IPS-20b (cell line): ENCODE results near the gene SENP7.

Experiments
- H3K27ac ChIP-seq: one replicate; pipeline ENCODE4 v1.5.1; 2013; ENCODE audit warnings: low read length
- H3K27me3 ChIP-seq: 2 replicates; pipeline ENCODE4 v1.6.1; 2013; ENCODE audit warnings: mild to moderate bottlenecking, low read length, inconsistent platforms; ENCODE audit not compliant: insufficient read depth
- H3K36me3 ChIP-seq: 2 replicates; pipeline ENCODE4 v1.6.1; 2013; ENCODE audit warnings: low read depth, mild to moderate bottlenecking, inconsistent platforms, low read length, moderate library complexity; ENCODE audit not compliant: insufficient read depth
- H3K4me1 ChIP-seq: 2 replicates; pipeline ENCODE4 v1.6.1; 2013; ENCODE audit warnings: mild to moderate bottlenecking, control low read depth, inconsistent platforms, low read length, moderate library complexity; ENCODE audit not compliant: insufficient read depth
- H3K4me3 ChIP-seq: 2 replicates; pipeline ENCODE4 v1.5.1; 2013; ENCODE audit warnings: mild to moderate bottlenecking, low read length, inconsistent platforms
- H3K9ac ChIP-seq: 2 replicates; pipeline ENCODE4 v1.6.1; 2013; ENCODE audit warnings: low read depth, mild to moderate bottlenecking, inconsistent platforms, low read length, moderate library complexity
- H3K9me3 ChIP-seq: 2 replicates; pipeline ENCODE4 v1.6.1; 2013; ENCODE audit warnings: mild to moderate bottlenecking, low read depth, low read length, inconsistent platforms; ENCODE audit not compliant: insufficient read depth

The SENP7 gene

DNA sequence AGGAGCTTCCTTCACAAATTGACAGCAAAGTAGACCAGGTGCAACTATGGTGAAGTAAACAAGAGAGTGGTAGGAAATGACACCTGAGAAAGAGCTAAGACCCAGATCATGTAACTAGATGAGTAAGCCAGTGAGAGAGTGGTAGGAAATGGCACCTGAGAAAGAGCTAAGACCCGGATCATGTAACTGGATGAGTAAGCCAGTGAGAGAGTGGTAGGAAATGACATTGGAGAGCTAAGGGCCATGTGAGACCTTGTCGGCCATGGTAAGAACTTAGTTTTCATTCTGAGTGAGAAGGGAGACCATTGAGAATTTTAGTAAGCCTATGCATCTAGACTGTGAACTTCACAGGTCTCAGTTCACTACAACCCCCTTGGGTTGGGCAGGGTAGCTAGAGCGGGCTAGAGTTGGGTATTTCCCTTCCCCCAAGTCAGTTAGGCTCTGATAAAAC lies 5.4 kb upstream of the SENP7 start:
- no peak overlapping the region for H3K9ac ChIP-seq
- no peaks in the 10 kb centered on the region for H3K9me3 ChIP-seq
- H3K4me1 ChIP-seq: peaks cover 5% of the 10 kb centered on the region
- no peak overlapping the region for H3K4me3 ChIP-seq
- no peak overlapping the region for H3K27ac ChIP-seq
- peaks cover 3% of the 10 kb centered on the region; the same call in 1 of the 2 replicates for H3K27me3 ChIP-seq
- no peaks in the 10 kb centered on the region for H3K36me3 ChIP-seq

DNA sequence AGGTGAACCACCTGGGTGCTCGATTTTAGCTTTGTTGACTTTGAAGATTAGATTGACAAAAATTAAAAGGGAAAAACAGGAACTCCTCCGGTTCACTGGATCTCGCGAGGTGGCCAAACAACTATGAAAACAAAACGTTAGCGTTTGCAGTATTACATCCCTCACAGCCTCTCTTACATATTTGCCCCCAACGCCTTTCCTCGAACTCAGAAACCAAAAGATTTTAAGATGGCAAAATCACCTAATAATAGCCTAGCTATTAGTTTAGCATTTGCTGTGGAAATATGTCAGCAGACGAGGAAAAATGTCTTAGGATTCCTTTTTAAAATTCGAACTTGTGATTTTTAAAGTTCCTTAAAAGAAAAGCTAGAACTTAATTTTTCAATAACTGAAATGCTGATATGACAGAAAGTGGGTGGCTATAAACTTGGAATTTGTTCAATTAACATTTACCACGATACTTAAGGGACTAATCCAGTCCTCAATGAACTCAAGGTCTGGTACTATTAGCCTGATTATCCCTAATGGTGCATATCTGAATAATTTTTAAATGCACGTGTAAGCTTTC lies 491 bp upstream of the SENP7 start:
- Histone ChIP-seq H3K27ac (peak overlapping the region; percentile 86), H3K4me3 (peak overlapping the region; percentile 62), H3K27me3 (peaks cover 3% of the 10 kb centered on the region; the same call in 1 of the 2 replicates), H3K4me1 (no peaks in the 10 kb centered on the region; the same call in none of the 2 replicates), H3K36me3 (no peaks in the 10 kb centered on the region), H3K9ac (peak overlapping the region; percentile 74; the same call in 1 of the 2 replicates), H3K9me3 (no peaks in the 10 kb centered on the region)

DNA sequence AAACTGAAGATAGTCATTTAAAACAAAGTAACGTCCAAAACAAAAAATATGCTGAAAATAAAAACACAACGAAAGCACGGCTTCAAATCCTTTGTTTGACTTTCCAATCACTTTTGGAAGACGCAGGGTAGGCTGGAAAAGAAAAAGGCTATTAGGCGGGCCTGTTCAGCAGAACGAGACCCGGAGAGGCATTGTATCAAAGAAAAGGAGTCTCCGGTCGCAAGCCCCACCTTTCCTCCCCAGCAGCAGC lies 691 bp downstream of the SENP7 start:
- Histone ChIP-seq H3K4me3 (peak overlapping the region; percentile 62), H3K27me3 (peaks cover 3% of the 10 kb centered on the region; the same call in 1 of the 2 replicates), H3K27ac (peak overlapping the region; percentile 16)

DNA sequence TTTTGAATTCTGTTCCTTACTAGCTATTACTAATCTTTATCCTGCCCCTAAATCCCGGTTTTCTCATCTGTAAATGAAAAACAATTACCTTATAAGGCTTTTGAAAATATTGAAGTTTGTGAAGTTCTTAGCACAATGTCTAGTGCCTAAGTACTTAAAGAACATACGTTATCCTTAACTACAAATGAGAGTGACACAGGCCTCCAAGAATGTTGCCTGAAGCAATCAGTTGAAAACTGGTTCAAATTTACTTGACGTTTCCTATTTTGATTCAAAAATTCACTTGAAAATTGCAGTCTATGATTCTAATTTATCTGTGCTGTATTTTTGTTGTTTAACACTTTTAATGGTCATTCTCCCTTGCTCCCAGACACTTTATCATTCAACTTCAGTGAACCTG lies 3.2 kb downstream of the SENP7 start:
- H3K9me3 ChIP-seq: no peaks in the 10 kb centered on the region
- no peak overlapping the region for H3K27ac ChIP-seq
- no peak overlapping the region for H3K4me3 ChIP-seq
- no peak overlapping the region for H3K9ac ChIP-seq
- no peaks in the 10 kb centered on the region for H3K36me3 ChIP-seq
- no peaks in the 10 kb centered on the region for H3K27me3 ChIP-seq
- H3K4me1 ChIP-seq: no peaks in the 10 kb centered on the region; the same call in none of the 2 replicates

More for the DNA sequence above, 691 bp downstream of the SENP7 start:
- Histone ChIP-seq H3K9me3 (no peaks in the 10 kb centered on the region), H3K4me1 (no peaks in the 10 kb centered on the region; the same call in none of the 2 replicates), H3K9ac (peak overlapping the region; percentile 74; the same call in 1 of the 2 replicates), H3K36me3 (no peaks in the 10 kb centered on the region)

DNA sequence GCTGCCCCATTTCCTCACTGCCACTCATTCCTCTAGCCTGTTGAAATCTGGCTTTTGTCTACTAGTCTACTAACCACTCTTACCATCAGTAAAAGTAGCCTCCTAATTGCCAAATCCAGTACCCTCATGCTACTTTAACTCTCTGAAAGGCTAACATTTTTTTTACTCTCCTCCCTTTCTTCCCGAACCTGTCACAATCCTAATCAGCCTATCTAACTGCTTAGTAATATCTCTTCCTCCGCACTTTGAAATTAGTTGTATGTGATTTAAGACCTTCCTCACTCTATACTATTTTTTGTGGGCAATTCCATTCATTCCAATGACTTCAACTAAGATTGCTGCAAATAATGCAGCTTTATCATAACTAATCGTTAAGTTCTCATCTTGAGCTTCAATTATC lies 3.7 kb downstream of the SENP7 start:
- no peak overlapping the region for H3K4me3 ChIP-seq
- H3K27ac ChIP-seq: no peak overlapping the region
- H3K9me3 ChIP-seq: no peaks in the 10 kb centered on the region
- H3K9ac ChIP-seq: no peak overlapping the region
- no peaks in the 10 kb centered on the region for H3K36me3 ChIP-seq
- no peaks in the 10 kb centered on the region for H3K27me3 ChIP-seq
- H3K4me1 ChIP-seq: no peaks in the 10 kb centered on the region; the same call in none of the 2 replicates

DNA sequence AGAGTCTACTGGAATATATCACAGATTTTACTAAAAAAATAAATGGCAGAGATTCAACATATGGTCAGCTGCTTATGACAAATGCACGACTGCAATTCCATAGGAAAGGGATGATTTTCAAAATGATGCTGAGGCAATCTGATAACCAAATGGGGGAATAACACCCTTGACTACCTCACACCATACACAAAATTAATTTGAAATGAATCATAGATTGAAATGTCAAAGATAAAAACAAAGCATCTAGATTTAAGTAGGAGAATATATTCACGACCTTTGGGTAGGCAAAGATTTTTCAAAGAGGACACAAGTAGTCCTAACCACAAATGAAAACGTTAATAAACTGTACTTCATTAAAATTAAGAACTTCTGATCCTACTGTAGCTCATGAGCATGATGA lies 11.2 kb downstream of the SENP7 start:
- Histone ChIP-seq H3K4me3 (no peak overlapping the region), H3K4me1 (0 out of 2 replicates have a peak, but pooled peaks cover 2% of the 10 kb centered on the region), H3K27ac (no peak overlapping the region), H3K9ac (no peak overlapping the region), H3K36me3 (no peaks in the 10 kb centered on the region), H3K9me3 (no peaks in the 10 kb centered on the region), H3K27me3 (no peaks in the 10 kb centered on the region)

DNA sequence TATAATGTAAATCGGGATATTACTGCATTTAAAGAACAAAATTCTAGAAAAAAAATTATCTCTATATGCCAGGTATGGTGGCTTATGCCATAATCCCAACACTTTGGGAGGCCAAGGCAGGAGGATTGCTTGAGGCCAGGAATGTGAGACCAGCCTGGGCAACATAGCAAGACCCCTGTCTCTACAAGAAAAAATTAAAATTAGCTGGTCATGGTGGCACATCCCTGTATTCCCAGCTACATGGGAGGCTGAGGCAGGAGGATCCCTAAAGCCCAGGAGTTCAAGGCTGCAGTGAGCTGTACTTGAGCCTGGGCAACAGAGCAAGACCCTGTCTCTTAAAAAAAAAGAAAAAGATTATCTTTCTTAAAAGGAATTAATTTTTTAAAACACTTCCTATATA lies 12.8 kb downstream of the SENP7 start:
- Histone ChIP-seq H3K9me3 (no peaks in the 10 kb centered on the region), H3K4me3 (no peak overlapping the region), H3K9ac (no peak overlapping the region), H3K27ac (no peak overlapping the region), H3K27me3 (no peaks in the 10 kb centered on the region), H3K4me1 (0 out of 2 replicates have a peak, but pooled peaks cover 2% of the 10 kb centered on the region), H3K36me3 (no peaks in the 10 kb centered on the region)

DNA sequence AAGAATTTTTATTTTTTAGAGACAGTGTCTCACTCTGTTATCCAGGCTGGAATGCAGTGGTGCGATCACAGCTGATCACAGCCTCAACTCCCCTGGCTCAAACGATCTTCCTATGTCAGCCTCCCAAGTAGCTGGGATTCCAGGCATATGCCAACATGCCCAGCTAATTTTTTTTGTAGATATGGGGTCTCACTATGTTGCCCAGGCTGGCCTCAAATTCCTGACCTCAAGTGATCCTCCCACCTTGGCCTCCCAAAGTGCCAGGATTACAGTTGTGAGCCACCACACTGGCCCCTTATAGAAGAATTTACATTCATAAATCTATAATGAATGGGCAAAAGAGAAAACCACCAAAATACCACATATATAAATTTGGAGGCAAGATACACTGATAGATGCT lies 15.2 kb downstream of the SENP7 start:
- no peaks in the 10 kb centered on the region for H3K27me3 ChIP-seq
- no peak overlapping the region for H3K9ac ChIP-seq
- H3K4me1 ChIP-seq: 0 out of 2 replicates have a peak, but pooled peaks cover 2% of the 10 kb centered on the region
- H3K4me3 ChIP-seq: no peak overlapping the region
- H3K36me3 ChIP-seq: no peaks in the 10 kb centered on the region
- no peak overlapping the region for H3K27ac ChIP-seq
- no peaks in the 10 kb centered on the region for H3K9me3 ChIP-seq

DNA sequence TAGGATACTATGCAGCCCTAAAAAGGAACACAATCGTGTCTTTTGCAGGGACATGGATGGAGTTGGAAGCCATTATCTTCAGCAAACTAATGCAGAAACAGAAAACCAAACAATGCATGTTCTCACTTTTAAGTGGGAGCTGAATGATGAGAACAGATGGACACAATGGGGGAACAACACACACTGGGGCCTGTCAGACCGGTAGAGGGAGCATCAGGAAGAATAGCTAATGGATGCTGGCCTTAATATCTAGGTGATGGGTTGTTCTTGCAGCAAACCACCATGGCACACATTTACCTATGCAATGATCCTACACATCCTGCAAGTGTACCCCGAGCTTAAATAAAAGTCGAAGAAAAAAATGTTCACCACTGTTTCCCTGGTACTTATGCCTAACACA lies 17.5 kb downstream of the SENP7 start:
- Histone ChIP-seq H3K27ac (no peak overlapping the region), H3K9ac (no peak overlapping the region), H3K4me1 (0 out of 2 replicates have a peak, but pooled peaks cover 2% of the 10 kb centered on the region), H3K27me3 (no peaks in the 10 kb centered on the region), H3K4me3 (no peak overlapping the region), H3K9me3 (no peaks in the 10 kb centered on the region), H3K36me3 (no peaks in the 10 kb centered on the region)

DNA sequence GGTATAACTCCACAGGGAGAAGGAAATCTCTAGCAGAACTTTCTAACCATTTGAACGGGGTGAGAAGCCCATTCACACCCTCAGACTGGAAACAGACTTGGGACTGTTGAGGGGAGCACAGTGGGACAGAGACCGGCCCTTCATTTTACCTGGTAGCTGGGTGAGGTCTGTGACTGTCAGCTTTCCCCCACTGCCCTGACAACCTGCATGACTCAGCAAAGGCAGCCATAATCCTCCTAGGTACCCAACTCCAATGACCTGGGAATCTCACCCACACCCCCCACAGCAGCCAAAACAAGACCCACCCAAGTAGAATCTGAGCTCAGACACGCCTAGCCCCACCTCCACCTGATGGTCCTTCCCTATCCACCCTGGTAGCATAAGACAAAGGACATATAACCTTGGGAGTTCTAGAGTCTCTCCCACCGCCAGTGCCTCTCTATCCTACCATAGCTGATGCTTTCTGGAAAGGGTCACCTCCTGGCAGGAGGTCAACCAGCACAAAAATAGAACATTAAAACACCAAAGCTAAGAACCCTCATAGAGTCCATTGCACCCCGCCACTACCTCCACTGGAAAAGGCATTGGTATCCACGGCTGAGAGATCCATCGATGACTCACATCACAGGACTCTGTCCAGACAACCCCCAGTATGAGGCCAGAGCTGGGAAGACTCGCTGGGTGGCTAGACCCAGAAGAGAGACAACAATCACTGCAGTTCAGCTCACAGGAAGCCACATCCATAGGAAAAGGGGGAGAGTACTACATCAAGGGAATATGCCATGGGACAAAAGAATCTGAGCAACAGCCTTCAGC lies 28.0 kb downstream of the SENP7 start:
- no peaks in the 10 kb centered on the region for H3K4me1 ChIP-seq
- H3K27ac ChIP-seq: no peak overlapping the region
- no peak overlapping the region for H3K9ac ChIP-seq
- no peaks in the 10 kb centered on the region for H3K27me3 ChIP-seq
- no peaks in the 10 kb centered on the region for H3K9me3 ChIP-seq
- H3K4me3 ChIP-seq: no peak overlapping the region
- H3K36me3 ChIP-seq: no peaks in the 10 kb centered on the region

DNA sequence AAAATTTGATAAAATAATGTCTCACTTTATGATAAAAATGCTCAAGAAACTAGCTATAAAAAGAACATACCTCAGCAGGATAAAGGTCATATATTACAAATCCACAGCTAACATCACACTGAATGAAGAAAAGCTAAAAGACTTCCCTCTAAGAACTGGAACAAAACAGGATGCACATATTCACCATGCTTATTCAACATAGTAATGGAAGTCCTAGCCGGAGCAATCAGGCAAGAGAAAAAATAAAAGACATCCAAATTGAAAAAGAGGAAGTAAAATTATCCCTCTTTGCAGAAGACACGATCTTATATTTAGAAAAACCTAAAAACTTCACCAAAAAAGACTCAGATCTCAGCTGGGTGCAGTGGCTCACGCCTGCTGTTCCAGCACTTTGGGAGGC lies 34.0 kb downstream of the SENP7 start:
- no peaks in the 10 kb centered on the region for H3K4me1 ChIP-seq
- H3K27me3 ChIP-seq: no peaks in the 10 kb centered on the region
- no peak overlapping the region for H3K27ac ChIP-seq
- no peaks in the 10 kb centered on the region for H3K36me3 ChIP-seq
- H3K9me3 ChIP-seq: 0 out of 2 replicates have a peak, but pooled peaks cover 4% of the 10 kb centered on the region
- no peak overlapping the region for H3K9ac ChIP-seq
- no peak overlapping the region for H3K4me3 ChIP-seq
